Pulmonary artery endothelial cell (primary cell): ENCODE data around the gene SF1. TPM values are rescaled to one million over a fixed set of nuclear protein-coding genes. Genes with fewer than 3 reads are reported as not detected.

Experiments
- DNase-seq: peaks from one replicate; pipeline ENCODE4 v3.0.0-alpha.2; 2011; ENCODE audit warnings: low read depth, low spot score
- total RNA-seq: library from RNA; depleted of rRNA; stranded (reverse); fragments of >200 nt; gene quantifications from 2 replicates; pipeline ENCODE4 v1.2.3, GENCODE V29; 2014

SF1 gene
- total RNA-seq, 1 donor from 2014 or later = 74.6 TPM

DNA sequence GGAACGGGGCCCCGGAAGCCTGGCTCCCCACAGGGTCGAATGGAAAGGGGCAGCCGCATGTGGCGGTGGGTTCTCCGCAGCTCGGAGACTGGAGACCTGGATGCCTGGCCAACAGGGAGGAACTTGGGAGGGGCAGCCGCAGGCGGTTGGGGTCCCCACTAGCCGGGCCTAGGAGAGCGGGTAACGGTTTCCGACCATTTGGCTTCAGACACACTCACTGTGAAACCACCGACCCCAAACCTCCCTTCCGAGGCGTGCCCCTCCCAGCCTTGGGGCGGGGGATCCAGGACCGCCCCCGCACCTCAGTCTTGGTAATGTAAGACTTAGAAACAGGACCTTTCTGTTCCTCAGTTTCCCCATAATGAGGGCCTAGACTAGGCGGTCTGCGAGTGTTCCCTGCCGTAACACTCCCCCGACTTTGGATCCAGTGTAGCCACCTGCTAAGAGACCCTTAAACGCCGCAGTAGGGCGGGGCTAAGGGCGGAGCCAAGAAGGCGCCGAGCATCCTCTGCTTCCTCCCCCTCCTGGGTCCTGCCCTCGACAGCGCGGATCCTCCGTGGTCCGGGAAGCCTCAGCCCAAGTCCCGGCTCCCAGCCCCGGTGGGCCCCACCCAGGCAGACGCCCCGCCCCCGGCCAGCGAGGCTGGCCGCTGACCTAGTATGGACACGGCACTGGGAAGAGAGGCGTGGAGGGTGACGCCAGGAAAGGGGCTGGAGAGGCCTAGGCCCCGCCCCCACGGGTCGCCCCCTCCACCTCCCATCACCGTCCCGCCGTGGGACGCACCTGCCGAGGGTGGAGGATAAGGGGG is 32.6 kb downstream of the SF1 start:
- DNase-seq = no peak

- DNase-seq = no peak
These were observed 33.2 kb downstream of the SF1 start for GRCh38 chr11:64745189-64745520.

- no peak for DNase-seq
These were observed 33.7 kb downstream of the SF1 start for GRCh38 chr11:64744544-64745188.

DNA sequence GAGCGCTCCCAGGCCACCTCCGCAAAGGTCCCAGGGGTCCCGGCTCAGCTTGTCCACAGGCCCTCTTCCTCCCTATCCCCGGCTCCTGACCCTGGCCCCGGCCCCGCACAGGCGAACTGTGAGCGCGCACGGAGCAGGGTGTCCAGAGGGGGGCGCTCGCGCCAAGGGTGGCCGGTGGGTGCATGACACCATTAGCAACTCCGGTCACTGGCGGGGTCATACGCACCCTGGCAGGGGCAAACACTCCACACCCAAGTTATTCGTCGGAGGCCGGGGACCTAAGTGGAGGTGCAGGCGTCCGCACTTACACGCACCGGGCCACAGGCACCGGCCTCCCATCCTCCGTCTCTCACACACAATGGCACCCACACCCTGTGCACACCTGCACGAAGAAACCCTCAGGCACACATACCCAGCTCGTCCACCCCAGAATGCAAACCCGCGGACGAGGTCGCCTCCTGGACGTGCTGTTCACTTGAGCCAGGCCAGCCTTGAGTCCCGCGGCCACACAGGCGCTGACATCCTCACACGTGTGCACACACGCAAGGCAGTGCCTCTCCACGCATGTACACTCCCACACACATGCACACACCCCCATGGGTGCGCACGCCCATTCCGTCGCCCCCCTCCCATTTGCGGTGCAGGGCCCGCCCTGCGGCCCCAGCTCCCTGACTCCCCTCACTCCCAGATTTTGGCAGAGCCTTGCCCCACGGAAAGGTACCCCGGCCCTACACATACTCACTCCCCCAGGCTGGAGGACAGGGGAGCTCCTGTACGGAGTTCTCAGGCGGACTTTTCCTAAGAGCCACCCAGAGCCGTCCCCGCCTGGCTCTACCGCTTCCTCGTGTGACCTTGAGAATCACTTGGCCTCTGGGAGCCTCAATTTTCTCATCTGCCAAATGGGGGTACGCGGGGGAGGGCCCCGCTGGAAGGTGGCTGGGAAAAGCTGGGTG is 34.5 kb downstream of the SF1 start, which contains the start of gene RASGRP2:
Gene RASGRP2 (minus strand): TSS at position 552 of the 953 bp plus-strand sequence. CDS start 1,276 bp downstream, outside the sequence.
- DNase-seq = no peak

GRCh38 chr11:64742889-64743590 is 35.3 kb downstream of the SF1 start:
- DNase-seq = no peak

DNA sequence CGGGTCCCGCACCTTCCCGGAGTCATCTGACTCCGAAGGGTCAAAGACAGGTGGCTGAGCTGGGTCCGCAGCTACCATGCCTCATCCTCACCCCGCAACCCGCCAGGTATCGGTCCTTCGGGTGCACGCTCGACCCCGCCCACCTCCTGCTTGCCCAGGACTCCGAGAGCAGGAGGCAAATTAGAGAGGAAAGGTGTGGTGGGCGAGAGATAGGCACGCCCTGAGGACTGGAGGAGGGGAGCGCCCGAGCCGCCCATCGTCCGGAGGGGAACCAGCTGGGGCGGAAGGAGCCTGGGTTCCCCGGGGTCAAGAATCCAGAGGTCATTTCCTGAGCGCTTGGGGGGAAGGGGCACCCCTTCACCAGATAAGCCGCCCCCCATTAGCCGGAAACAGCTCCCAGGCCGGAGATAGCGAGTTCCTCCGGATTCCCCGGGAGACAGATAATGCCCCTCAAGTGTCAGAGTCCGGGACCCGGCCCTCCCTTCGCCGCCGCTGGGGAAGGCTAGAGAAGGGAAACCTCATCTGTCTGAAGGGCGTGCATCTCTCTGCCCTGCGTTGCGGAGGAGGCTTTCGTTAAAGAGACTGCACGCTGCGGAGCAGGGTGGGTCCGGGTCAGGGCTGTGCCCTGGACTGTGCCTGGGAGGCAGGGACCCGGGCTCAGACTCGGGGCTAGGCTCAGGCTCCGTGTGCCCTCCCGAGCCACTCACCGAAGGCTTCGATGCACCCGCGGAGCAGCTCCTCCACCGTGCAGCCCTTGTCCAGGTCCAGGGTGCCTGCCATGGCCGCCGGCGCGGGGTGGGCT is 36.1 kb downstream of the SF1 start:
- no peak for DNase-seq

DNA sequence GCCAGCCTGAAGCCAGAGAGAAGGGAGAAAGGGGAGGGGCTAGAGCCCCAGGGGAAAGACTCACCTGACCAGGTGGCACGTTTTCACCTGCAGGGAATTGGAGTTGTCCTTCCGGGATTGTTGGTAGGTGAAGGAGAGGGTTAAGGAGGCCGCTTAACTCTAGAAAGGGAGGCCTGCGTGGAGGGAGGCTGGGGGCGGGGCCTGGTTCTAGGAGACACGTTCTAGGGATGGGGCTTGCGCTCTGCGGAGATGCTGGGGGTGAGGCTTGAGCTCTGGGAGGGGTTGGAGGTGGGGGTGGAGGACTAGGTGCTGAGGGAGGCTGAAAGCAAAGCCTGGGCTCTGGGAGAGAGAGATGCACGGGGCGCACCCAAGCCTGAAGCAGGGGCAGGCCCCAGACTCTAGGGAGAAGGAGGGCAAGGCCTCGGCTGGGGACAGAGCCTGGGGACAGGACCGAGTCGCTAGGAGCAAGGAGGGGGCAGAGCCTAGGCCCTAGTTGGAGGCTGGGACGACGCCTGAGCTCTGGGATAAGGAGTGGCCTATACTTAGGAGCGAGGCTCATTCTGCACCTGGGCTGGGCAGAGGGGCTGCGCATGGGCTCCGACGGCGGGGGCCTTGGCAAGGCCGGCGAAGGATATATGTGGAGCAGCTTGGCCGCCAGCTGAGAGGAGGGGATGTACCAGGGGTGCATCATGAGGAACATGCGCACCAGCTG is 36.8 kb downstream of the SF1 start:
- no peak for DNase-seq

DNA sequence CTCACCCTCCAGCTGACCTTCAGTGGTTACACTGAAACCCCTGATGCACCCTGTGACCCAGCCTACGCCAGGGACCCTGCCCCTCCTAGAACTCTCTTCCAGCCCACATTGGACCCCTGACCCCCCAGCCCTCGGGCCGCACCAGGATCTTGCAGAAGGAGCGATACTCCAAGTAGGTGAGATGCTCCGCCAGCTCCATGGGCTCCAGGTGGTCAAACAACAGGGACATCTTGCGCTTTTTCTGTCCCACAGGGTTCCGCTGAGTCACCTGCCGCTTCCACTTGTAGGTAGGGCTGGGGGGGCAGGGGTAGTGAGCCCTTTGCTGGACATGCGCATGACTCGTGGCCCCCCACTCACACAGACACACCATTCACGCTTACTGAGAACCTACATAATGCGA is 38.5 kb downstream of the SF1 start:
- DNase-seq = no peak

DNA sequence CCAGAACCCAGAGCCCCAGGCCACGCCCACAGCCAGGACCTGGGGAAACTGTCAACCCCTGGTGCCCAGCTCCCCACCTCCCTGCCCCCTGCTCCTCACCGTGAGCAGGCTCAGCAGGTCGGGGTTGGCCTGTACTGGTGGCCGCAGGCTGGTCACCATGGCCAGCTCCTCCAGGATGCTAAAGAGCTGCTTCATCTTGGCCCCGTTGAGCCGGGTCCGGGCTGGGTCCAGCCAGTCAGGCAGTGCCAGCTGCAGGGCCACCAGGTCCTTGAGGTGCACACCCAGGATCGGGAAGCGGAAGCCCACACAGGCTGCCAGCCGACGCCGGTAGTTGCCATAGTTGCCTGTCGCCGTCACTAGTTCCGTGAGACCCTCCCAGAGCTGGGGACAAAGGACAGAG is 41.7 kb downstream of the SF1 start:
- no peak for DNase-seq

DNA sequence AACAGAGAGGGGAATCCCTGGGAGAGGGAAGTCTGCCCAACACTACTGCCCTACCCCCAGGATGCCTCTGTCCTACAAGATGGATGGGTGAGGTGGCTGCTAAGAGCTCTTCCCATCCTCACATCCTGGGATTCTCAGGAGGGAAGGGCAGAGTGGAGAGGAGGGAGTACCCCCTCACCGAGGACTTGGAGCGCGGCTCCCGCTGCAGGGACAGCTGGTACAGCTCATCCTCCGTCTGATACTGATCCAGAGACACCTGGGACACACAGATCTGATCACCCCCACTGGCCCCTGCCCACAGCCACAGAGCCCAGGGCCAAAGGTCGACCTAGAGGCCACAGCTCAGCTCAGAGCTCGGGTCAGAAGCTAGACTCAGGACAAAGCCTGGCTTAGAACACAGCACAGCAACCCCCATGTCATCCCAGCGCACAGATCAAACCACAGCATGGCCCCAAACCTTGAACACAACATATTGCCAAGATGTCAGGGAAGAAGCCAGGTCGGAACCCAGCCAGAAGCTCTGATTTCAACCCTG is 42.5 kb downstream of the SF1 start:
- no peak for DNase-seq

GRCh38 chr11:64734811-64735724 is 43.3 kb downstream of the SF1 start:
- no peak for DNase-seq

DNA sequence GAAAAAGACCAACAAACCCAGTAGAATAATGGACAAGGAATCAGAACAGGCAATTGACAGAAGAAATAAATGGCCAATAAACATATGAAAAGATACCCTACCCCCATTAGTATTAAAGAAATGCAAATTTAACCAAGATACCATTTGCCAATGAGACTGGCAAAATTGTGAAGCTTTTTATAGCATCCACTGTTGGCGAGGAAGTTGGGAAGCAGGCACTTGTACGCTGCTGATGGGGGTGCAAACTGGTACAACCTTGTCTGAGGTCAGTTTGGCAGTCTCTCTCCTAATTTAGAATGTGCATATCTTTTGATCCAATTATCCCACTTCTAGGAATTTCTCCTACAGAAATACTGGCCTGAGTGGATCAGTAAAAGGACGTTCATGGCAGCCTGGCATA is 46.7 kb downstream of the SF1 start:
- DNase-seq = no peak

- DNase-seq = no peak
These were observed 48.4 kb downstream of the SF1 start for GRCh38 chr11:64729851-64730382.

DNA sequence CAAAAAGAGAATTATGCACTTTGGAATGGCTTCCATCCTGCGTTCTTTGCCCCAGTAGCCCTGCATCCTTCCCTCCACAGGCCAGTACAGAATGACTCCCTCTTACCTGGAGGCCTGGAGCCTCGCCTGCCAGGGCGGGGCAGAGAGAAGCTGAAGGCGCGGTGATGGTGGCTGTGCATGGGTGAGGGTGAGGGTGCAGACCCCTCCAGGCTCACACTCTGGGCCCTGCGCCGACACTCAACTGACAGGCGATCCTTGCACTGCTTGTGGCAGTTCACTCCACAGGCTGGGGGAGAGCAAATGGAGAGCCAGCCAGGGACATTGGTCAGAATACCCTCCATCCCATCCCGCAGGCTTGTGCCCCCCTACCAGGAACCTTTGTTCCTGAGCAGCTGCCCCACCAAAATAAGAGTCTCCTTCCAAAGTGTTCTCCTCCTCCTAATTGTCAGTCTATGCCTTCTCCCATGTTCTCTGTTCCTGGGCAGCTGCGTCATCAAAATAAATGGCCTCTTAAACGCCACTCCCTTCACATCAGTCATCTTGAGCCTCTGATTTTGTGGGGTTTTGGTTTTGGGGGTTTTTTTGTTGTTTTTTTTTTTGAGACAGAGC is 49.5 kb downstream of the SF1 start:
- no peak for DNase-seq

- no peak for DNase-seq
These were observed 51.3 kb downstream of the SF1 start for GRCh38 chr11:64726867-64727530.

DNA sequence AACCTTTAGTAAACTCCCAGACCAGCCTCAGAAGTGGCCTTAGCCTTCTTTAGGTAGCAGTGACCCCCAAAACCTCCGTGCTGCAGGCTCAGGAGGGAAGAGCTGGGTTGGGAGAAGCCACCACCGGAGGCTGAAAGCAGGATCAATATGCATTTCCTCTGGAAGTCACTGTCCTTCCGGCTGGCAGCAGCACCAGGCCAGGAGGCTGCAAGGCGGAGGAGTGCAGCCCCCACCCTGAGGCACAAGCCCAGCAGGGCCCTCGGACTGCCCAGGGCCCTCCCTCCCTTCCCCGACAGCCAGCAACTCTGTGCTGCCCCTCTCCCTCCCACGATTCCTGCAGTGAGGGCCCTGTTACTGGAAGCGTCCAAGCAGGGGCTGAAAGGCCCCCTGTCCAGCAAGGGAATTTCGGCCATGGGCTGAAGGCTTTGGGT is 52.1 kb downstream of the SF1 start:
- no peak for DNase-seq

DNA sequence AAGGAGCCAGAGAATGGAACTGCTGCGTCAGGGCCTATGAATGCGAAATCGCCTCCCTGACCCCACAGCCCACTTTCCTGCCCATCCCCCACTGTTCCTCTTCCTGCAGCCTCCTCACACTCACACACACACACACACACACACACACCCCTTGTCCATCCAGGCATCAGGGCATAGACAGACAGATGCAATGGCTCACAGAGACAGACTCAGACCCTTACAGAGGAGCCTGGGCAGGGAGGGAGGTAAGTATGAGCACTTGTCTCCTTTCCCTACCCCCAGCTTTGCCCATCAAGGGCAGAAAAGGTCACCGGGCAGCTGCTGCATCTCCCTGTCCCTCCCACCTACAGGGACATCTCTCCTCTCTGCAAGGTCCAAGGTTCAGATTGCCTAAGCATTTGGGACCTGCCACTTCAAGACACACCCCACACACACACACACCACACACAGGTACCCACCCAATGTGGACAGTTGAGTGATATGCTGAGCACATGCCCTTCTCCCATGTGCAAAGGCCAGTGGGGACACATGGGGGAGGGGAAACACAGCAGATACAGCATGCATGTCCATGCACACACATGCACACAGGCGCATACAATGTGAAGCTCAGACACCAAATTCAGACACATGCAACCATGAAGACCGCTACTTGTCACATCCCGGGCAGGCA is 53.3 kb downstream of the SF1 start:
- no peak for DNase-seq
